ENCODE data around the gene UBA7. TPM values are rescaled to one million over a fixed set of nuclear protein-coding genes. Genes with fewer than 3 reads are reported as not detected.

The UBA7 gene
- total RNA-seq, 1 donor, result 22.8 TPM

- H3K4me3 ChIP-seq (ENCODE audit: low read depth, low read length), result no peak overlapping the region
- no peak for DNase-seq (ENCODE audit: low read depth)
- no peak for TF ChIP-seq CTCF (IDR thresholded peaks at IDR 0.05; ENCODE audit: insufficient read depth, low read length)
Measured at GRCh38 chr3:49757197-49757596, 56.6 kb downstream of the UBA7 start.

GRCh38 chr3:49756036-49756435 lies 57.7 kb downstream of the UBA7 start:
- H3K4me3 ChIP-seq (ENCODE audit: low read depth, low read length), result no peak overlapping the region
- DNase-seq (ENCODE audit: low read depth), result no peak
- TF ChIP-seq CTCF (IDR thresholded peaks at IDR 0.05; ENCODE audit: insufficient read depth, low read length), result no peak

Small RNAs within 50 kb of the gene (small RNA-seq; reads per million reads assigned to genes)
- gene COX6CP14 (not detected), gene RN7SL217P (not detected)

Other genes with a start within 250 kb of the UBA7 start
- 41.1 and 87.7 TPM in 2 replicates for gene APEH, start 139.6 kb downstream of the UBA7 start, total RNA-seq (ENCODE audit: low replicate concordance)
- gene MST1, start 124.5 kb downstream of the UBA7 start, total RNA-seq (ENCODE audit: low replicate concordance), result 2.9 and 4.7 TPM in 2 replicates
- 19.4 and 22.7 TPM in 2 replicates for gene RNF123, start 124.4 kb downstream of the UBA7 start, total RNA-seq (ENCODE audit: low replicate concordance)
- gene AMIGO3, start 94.3 kb downstream of the UBA7 start, total RNA-seq (ENCODE audit: low replicate concordance), result 0.27 and 0.65 TPM in 2 replicates
- 14.3 and 31.0 TPM in 2 replicates for gene GMPPB, start 90.0 kb downstream of the UBA7 start, total RNA-seq (ENCODE audit: low replicate concordance)
- gene IP6K1, start 27.4 kb downstream of the UBA7 start, total RNA-seq (ENCODE audit: low replicate concordance), result 29.6 TPM in 2 replicates
- gene CDHR4, start 14.1 kb downstream of the UBA7 start, total RNA-seq (ENCODE audit: low replicate concordance), result 0.09 TPM in 1 of 2 replicates, not detected in the other
- gene INKA1, start 10.7 kb downstream of the UBA7 start, total RNA-seq (ENCODE audit: low replicate concordance), result 4.4 and 9.5 TPM in 2 replicates
- 1.3 and 7.7 TPM in 2 replicates for gene TRAIP, start 42.6 kb upstream of the UBA7 start, total RNA-seq (ENCODE audit: low replicate concordance)
- not detected in 2 replicates for gene CAMKV, start 56.0 kb upstream of the UBA7 start, total RNA-seq (ENCODE audit: low replicate concordance)
- 0.81 and 1.3 TPM in 2 replicates for gene MST1R, start 89.9 kb upstream of the UBA7 start, total RNA-seq (ENCODE audit: low replicate concordance)
- 3.4 and 12.8 TPM in 2 replicates for gene MON1A, start 115.9 kb upstream of the UBA7 start, total RNA-seq (ENCODE audit: low replicate concordance)
- 48.5 and 82.5 TPM in 2 replicates for gene RBM6, start 126.2 kb upstream of the UBA7 start, total RNA-seq (ENCODE audit: low replicate concordance)

Measured in fibroblast of the aortic adventitia (primary cell).